A673 (cell line): Measurements from ENCODE around the gene CADPS2. TPM values are rescaled to one million over a fixed set of nuclear protein-coding genes. Genes with fewer than 3 reads are reported as not detected.

Source experiments
- BruUV-seq: library from RNA; stranded (reverse); fragments of 400-500 nt; replicated peaks from 2 replicates; lab custom pipeline; 2021; lab: Mats Ljungman, UMichigan
- CTCF ChIA-PET: fragments of 300-600 bp; sonication (Branson Sonifier 250); formaldehyde crosslinking; loops from one replicate; lab custom pipeline; 2022; ENCODE audit warnings: antibody characterized with exemption; lab: Charles Lee
- POLR2A ChIA-PET: fragments of 300-600 bp; sonication (Branson Sonifier 250); formaldehyde crosslinking; loops from one replicate; lab custom pipeline; 2022; ENCODE audit warnings: antibody characterized with exemption; ENCODE audit not compliant: low non-redundant PET; lab: Charles Lee
- DNase-seq: peaks from one replicate; pipeline ENCODE4 v3.0.0-alpha.2; 2015; ENCODE audit warnings: low spot score
- H3K27ac ChIP-seq: fragments of 200-600 bp; sonication (generic); 2 replicates; pipeline ENCODE4 v1.5.1; 2016; ENCODE audit warnings: mixed run types, low read depth, mild to moderate bottlenecking, mixed read lengths, antibody characterized with exemption, low read length; ENCODE audit not compliant: poor library complexity, severe bottlenecking
- H3K27me3 ChIP-seq: fragments of 200-600 bp; sonication (generic); replicated peaks from 2 replicates; pipeline ENCODE4 v1.6.1; 2017; ENCODE audit warnings: mixed run types, low read depth, mild to moderate bottlenecking, mixed read lengths, antibody characterized with exemption, low read length; ENCODE audit not compliant: insufficient read depth, poor library complexity
- H3K36me3 ChIP-seq: fragments of 200-600 bp; sonication (generic); 2 replicates; pipeline ENCODE4 v1.6.1; 2016; ENCODE audit warnings: mixed run types, mild to moderate bottlenecking, mixed read lengths, antibody characterized with exemption, low read length; ENCODE audit not compliant: insufficient read depth, poor library complexity, severe bottlenecking
- H3K4me1 ChIP-seq: fragments of 200-600 bp; sonication (generic); 2 replicates; pipeline ENCODE4 v1.6.1; 2017; ENCODE audit warnings: mixed run types, mild to moderate bottlenecking, mixed read lengths, antibody characterized with exemption, low read length; ENCODE audit not compliant: insufficient read depth, poor library complexity, severe bottlenecking
- H3K4me3 ChIP-seq: fragments of 200-600 bp; sonication (generic); 2 replicates; pipeline ENCODE4 v1.5.1; 2016; ENCODE audit warnings: low read depth, mixed run types, mild to moderate bottlenecking, mixed read lengths, low read length; ENCODE audit not compliant: poor library complexity, severe bottlenecking
- H3K9me3 ChIP-seq: fragments of 200-600 bp; sonication (generic); 2 replicates; pipeline ENCODE4 v1.6.1; 2016; ENCODE audit warnings: mixed run types, low read depth, mild to moderate bottlenecking, mixed read lengths, antibody characterized with exemption, low read length; ENCODE audit not compliant: poor library complexity, severe bottlenecking
- EZH2 ChIP-seq: fragments of 200-600 bp; sonication (generic); IDR thresholded peaks from 2 replicates; pipeline ENCODE4 v1.6.1; 2017; ENCODE audit warnings: borderline replicate concordance, low read depth, mild to moderate bottlenecking, mixed read lengths, antibody characterized with exemption, low read length; ENCODE audit not compliant: poor library complexity, severe bottlenecking
- intact Hi-C: fragments of 100-400 bp; cut with micrococcal nuclease; formaldehyde crosslinking; loops from one replicate; pipeline ENCODE4 v1.10.0; 2022; ENCODE audit not compliant: unreplicated experiment
- total RNA-seq: library from RNA; stranded (reverse); gene quantifications from 2 replicates; pipeline ENCODE4 v1.2.3, GENCODE V29; 2021
- TF ChIP-seq, protein P1 (sequence below): fragments of 300-800, 200-600 bp; sonication (generic); conservative IDR thresholded peaks from 2 replicates; pipeline ENCODE4 v1.5.1; 2017; ENCODE audit warnings: low read depth, mild to moderate bottlenecking, antibody characterized with exemption, low read length, moderate library complexity, mixed read lengths

CADPS2 gene
- total RNA-seq, 1 experiment from 2014 or later, result 81.3 TPM

DNA sequence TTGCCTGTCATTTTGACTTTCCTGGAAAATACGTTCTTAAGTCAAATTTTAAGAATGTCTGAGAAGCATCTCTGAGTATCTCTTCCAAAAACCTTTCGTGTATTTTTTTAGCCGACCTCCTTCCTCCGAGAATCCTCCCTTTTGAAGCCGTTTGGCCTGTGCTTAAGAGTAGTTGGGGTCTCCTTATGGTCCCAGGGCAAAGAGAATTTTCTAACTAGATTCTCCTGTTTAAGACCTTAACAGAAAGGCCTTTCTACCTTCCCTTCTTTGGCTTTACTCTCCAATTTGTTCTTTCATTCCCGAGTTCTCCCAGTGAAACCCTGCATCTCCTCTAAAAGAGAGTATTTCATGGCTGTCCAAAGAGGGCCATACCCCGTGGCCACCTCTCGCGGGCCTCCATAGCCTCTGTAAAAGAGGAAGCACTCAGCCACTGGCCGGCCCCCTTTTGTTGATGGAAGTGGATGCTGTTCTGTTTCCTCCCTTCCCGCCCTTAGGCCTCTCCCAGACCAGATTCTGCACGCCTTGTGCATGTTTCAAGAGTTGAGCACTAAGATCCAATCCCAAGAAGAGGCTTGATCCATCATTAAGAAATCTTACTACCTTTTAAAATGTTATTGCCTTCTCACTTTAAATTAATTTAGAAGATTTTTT lies 575.1 kb downstream of the CADPS2 start:
- peaks cover 45% of the 10 kb centered on the region for H3K36me3 ChIP-seq
- peak overlapping the region; percentile 19 for H3K27ac ChIP-seq
- no peak for TF ChIP-seq EZH2
- TF ChIP-seq, protein P1, sequence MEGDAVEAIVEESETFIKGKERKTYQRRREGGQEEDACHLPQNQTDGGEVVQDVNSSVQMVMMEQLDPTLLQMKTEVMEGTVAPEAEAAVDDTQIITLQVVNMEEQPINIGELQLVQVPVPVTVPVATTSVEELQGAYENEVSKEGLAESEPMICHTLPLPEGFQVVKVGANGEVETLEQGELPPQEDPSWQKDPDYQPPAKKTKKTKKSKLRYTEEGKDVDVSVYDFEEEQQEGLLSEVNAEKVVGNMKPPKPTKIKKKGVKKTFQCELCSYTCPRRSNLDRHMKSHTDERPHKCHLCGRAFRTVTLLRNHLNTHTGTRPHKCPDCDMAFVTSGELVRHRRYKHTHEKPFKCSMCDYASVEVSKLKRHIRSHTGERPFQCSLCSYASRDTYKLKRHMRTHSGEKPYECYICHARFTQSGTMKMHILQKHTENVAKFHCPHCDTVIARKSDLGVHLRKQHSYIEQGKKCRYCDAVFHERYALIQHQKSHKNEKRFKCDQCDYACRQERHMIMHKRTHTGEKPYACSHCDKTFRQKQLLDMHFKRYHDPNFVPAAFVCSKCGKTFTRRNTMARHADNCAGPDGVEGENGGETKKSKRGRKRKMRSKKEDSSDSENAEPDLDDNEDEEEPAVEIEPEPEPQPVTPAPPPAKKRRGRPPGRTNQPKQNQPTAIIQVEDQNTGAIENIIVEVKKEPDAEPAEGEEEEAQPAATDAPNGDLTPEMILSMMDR, result no peak
- intact Hi-C loops, result no loop called here
- DNase-seq, result no peak
- no peaks in the 10 kb centered on the region for H3K9me3 ChIP-seq
- H3K4me1 ChIP-seq, result peaks cover 43% of the 10 kb centered on the region
- ChIA-PET POLR2A (no interaction called here), CTCF (no interaction called here)
- no TSS peak for BruUV-seq
- H3K4me3 ChIP-seq, result no peak overlapping the region
- H3K27me3 ChIP-seq, result peaks cover 11% of the 10 kb centered on the region

GRCh38 chr7:122310119-122311021 lies 575.9 kb downstream of the CADPS2 start:
- ChIA-PET CTCF (no interaction called here), POLR2A (interaction anchor here (0.6 kb wide), 1 partner anchor 23 kb away, joined by 3 read pairs; no protein-coding TSS in a partner anchor)
- intact Hi-C loops, result no loop called here
- H3K4me1 ChIP-seq, result peaks cover 42% of the 10 kb centered on the region
- no peak for TF ChIP-seq EZH2
- TF ChIP-seq, protein P1, result no peak
- H3K27ac ChIP-seq, result no peak overlapping the region
- BruUV-seq, result no TSS peak
- no peaks in the 10 kb centered on the region for H3K9me3 ChIP-seq
- peaks cover 3% of the 10 kb centered on the region for H3K27me3 ChIP-seq
- no peak for DNase-seq
- no peak overlapping the region for H3K4me3 ChIP-seq
- peaks cover 45% of the 10 kb centered on the region for H3K36me3 ChIP-seq

GRCh38 chr7:122309421-122309820 lies 576.8 kb downstream of the CADPS2 start:
- H3K27me3 ChIP-seq, result no peaks in the 10 kb centered on the region
- ChIA-PET CTCF (no interaction called here), POLR2A (no interaction called here)
- no peak for DNase-seq
- H3K27ac ChIP-seq, result no peak overlapping the region
- H3K9me3 ChIP-seq, result no peaks in the 10 kb centered on the region
- peaks cover 42% of the 10 kb centered on the region for H3K4me1 ChIP-seq
- peaks cover 45% of the 10 kb centered on the region for H3K36me3 ChIP-seq
- intact Hi-C loops, result no loop called here
- TF ChIP-seq, protein P1, result no peak
- TF ChIP-seq EZH2, result no peak
- BruUV-seq, result no TSS peak
- no peak overlapping the region for H3K4me3 ChIP-seq
